GM19468 (cell line): ENCODE measurements around the gene CCDC24.

Experiments
- ATAC-seq: cut with Tn5 transposase; IDR thresholded peaks from one replicate; pipeline ENCODE4 v1.9.1; 2021; ENCODE audit warnings: mild to moderate bottlenecking, moderate library complexity, moderate number of reproducible peaks; ENCODE audit not compliant: unreplicated experiment; ENCODE audit errors: extremely low read depth

The CCDC24 gene

DNA sequence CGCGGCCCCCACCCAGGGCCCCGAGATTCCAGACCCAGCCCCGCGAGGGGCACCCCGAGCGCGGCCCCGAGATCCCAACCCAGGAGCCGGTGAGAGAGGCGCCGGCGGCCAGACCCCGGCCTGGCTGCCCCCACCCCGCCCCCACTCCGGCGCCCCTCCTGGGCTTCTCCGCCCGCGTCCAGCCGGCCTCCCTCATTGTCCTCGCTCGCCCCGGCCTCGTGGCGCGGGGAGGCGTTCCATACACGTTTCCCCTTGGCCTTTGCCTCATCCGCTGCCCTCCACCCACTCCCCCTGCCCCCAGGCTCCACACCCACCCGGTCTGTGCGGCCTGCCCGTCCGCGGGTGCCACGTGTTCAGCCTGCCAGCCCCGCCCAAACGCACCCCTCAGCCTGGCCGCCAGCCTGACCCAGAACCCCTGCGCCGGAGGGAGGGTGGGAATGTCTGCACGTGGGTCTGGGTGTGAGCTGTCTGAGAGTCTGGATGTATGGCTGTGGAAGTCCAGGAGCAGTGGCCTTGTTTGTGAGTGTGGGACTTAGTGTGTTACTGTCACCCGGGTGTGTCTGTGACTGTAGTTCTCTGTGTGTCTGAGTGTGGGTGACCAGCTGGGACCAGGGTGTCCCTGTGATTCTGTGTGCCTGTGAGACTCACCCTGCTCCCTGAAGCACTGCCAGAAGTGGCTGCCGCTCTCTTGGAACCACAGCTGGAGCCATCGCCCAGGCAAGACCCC lies 11.7 kb upstream of the CCDC24 start:
- ATAC-seq: no peak

DNA sequence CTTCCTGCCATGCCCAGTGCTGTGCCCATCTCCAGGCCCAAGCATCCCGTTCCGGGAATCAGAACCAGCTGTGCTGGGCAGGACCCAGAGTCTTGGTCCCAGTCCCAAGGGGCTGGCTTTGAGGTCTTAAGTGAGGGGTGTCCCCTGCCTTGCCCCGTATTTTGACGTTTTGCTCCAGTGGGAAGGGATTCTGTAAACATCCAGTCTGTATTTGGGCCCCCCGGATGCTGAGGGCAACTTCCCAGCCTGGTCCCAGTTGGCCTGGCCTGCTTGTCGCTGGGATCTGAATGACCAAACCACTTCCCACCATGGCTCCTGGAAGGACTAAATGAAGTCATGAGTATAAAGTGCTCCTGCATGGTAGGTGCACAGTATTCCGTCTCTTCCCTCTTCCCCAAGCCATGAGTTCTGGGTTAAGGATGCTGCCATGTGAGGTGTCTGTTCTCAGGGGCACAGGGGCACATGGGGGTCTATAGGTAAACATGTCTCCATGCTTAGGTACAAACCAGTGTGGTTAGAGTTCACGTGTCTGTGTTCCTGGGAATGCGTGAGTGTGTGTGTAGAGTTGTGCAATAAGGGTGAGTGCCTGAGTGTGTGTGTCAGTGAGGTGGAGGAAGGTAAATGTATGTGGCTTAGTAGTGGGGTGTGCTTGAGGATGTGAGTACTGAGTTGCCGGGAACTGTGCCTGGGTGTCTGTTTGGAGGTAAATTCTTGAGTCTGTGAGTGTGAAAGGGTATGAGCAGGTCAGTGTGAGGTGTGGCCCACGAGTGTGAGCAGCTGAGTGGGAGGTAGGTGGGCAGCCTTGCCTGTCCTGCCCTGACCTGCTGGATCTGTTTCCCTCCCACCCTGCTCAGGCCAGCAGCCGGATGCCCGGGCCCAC lies 10.9 kb upstream of the CCDC24 start:
- no peak for ATAC-seq

DNA sequence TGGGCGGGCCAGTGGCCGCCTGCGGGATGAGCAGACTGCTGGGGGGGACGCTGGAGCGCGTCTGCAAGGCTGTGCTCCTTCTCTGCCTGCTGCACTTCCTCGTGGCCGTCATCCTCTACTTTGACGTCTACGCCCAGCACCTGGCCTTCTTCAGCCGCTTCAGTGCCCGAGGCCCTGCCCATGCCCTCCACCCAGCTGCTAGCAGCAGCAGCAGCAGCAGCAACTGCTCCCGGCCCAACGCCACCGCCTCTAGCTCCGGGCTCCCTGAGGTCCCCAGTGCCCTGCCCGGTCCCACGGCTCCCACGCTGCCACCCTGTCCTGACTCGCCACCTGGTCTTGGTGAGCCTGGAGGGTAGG lies 10.3 kb upstream of the CCDC24 start:
- no peak for ATAC-seq

DNA sequence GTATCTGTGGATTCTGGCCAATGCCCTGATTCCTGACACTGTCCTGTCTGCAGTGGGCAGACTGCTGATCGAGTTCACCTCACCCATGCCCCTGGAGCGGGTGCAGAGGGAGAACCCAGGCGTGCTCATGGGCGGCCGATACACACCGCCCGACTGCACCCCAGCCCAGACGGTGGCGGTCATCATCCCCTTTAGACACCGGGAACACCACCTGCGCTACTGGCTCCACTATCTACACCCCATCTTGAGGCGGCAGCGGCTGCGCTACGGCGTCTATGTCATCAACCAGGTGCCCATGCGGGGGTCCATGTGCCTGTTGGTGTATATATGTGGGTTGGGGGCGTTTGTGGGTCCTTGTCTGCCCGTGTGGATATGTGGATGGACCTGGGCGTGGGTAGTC lies 9.8 kb upstream of the CCDC24 start:
- ATAC-seq: no peak

DNA sequence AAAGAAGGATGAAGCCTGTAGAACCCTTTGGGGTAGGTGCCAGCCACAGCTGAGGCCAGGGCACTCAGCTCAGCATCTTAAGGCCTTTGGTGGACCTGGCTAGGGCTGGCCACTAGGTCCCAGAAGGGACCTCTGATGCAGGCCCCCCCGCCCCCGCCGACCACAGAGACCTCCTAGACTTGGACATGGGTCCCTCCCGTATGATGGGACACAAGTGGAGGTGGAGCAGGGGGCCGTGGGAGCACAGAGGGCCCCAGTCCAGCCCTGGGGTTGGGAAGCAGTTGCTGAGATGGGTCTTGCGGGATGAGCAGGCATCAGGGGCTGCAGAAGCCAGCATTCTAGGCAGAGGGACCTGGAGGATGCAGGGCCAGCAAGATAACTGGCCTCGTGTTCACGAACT lies 9.2 kb upstream of the CCDC24 start:
- ATAC-seq: no peak

DNA sequence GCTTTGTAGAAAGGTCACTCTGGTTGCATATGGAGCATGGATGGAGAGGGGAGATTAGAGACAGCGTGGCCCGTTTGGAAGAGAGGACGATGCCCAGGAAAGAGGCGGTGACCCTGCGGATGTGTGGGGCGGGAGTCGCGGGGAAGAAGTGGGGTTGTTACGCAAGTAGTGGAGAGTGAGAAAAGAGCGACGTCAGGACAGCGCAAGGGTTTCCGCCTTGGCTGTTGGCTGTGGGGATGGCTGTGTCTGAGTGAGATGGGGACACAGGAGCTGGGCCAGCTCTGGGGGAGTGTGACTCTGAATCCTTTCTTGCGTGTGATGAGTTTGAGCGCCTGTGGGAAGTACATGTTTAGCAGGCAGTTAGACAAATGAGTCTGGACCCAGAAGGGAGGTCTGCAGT lies 8.6 kb upstream of the CCDC24 start:
- no peak for ATAC-seq

DNA sequence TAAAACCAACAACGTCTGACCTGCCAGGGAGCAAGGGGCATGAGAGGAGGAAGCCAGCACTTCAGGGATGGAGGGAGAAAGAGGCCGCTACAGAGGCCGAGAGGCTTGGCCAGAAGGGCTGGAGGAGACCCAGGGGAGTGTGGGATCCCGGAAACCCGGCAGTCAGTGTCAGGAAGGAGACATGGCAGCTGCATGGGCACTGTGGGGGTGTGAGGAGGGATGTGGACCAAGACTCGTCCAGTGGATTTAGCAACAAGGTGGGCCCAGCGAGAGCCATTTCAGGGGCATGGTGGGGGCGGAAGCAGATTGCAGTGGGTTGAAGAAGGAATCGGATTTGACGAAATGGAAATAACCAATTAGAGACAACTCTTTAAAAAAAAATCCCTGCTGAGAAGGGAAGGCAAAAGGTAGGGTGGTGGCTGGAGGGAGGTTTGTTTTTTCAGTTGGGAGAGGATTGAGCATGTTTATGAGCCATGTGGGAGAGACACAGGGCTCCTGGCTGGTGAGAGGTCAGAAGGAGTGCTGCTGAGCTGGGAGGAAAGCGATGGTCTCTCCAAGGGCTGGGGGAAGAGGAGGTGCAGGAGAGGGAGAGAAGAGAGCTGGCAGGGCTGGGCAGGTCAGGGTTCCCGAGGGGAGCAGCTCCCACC lies 8.0 kb upstream of the CCDC24 start:
- ATAC-seq: no peak

DNA sequence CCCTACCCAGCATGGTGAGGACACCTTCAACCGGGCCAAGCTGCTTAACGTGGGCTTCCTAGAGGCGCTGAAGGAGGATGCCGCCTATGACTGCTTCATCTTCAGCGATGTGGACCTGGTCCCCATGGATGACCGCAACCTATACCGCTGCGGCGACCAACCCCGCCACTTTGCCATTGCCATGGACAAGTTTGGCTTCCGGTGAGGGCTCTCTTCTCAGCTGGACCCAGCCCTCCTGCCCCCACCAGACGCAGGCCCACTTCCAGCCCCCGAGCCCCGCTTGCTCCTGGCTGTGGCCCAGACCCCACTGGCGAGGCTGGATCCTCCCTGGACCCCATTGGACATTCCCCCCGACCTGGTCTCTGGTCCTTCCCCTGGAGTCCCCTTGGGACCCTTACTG lies 6.5 kb upstream of the CCDC24 start:
- no peak for ATAC-seq

DNA sequence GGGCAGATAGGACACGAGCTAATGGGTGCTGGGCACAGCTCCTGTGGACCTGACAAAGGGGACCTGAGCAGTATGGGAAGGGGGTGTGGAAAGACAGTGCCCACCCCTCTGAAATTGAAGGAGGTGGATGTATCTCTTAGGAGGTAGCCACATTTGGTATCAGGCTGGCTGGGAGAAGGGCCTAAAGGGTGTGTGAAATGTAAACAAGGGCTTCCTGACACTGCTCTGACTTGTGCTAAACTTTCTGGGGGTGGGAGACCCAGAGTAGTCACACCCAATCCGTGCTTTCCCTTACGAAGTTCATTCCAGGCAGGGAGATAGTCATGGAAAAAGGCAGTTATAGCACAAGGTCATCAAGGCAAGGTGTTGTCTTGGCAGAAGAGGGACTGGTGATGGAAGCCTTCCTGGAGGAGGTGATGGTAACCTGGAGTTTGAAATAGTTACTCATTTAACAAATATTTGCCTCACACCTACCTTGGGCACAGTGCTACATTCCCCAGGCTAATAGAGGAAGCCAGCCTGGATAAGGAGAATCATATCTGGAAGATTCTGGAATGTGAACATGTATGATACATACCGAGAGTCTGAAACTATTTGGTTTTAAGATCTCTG lies 5.3 kb upstream of the CCDC24 start:
- ATAC-seq: no peak

DNA sequence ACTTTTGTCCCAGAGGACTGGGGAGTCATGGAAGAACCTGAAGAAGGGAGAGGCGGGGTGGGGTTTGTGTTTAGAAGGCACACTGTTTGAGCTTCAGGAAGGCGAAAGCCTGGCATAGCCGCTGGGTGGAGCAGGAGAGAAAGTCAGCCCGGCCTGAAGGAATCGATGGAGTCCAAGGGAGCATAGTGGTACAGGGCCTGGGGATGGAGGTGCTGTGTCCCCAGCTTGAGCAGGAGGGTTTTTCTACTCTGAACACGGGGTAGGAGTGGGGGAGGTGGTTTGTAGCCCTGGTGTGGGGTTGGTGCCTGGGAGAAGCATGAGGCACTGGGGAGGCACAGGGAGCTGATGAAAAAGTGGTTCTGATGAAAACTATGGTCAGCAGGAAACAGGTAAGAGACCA lies 4.7 kb upstream of the CCDC24 start:
- ATAC-seq: no peak

DNA sequence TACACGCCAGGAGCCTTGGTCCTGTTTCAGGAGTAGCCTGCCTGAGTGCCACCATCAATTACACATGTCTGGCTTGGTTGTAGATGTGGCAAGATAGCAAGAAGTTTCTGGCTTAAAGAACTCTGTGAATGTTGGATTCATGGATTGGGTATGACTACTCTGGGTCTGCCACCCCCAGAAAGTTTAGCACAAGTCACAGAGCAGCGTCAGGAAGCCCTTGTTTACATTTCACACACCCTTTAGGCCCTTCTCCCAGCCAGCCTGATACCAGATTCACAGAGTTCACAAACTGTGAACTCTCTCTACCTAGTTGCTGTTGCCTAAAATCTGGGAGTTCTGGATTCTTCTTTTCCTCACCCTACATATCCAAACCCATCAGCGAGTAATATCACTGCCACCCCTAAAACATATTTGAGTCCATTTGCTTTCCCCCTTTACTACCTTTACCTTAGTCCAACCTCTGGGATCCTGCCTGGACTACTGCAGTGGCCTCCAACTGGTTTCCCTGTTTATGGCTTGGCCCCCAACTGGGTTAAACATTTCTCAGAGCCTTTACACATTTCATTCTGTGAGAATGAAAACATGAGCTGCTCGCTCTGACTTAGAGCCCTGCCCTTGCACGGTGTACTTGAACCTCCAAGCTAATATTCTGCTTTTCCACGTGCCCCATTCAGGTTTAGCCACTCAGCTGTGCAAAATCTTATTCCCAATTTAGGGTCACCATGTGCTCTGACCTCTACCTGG lies 4.1 kb upstream of the CCDC24 start:
- ATAC-seq: no peak

DNA sequence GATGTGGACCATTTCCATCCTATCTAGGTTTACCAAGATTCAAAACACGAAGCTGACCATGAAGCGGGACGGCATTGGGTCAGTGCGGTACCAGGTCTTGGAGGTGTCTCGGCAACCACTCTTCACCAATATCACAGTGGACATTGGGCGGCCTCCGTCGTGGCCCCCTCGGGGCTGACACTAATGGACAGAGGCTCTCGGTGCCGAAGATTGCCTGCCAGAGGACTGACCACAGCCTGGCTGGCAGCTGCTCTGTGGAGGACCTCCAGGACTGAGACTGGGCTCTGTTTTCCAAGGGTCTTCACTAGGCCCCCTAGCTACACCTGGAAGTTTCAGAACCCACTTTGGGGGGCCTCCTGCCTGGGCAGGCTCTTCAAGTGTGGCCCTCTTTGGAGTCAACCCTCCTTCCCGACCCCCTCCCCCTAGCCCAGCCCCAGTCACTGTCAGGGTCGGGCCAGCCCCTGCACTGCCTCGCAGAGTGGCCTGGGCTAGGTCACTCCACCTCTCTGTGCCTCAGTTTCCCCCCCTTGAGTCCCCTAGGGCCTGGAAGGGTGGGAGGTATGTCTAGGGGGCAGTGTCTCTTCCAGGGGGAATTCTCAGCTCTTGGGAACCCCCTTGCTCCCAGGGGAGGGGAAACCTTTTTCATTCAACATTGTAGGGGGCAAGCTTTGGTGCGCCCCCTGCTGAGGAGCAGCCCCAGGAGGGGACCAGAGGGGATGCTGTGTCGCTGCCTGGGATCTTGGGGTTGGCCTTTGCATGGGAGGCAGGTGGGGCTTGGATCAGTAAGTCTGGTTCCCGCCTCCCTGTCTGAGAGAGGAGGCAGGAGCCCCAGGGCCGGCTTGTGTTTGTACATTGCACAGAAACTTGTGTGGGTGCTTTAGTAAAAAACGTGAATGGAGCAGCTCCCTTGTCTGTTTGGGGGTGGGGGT lies 864 bp upstream of the CCDC24 start:
- ATAC-seq: no peak

DNA sequence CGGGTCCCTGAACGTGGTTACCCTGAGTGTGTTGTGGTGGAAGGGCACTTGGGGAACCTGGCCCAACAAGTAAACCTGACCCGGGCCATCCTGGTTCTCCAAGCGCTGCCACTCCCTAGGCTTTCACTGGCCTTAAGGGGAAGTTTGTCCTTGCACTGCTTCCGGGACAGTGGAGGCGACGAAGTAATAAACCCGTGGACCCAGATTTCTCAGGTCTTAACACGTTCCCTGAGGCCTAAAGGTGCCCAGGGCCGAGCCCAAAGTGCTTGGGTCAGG lies 261 bp upstream of the CCDC24 start:
- no peak for ATAC-seq

DNA sequence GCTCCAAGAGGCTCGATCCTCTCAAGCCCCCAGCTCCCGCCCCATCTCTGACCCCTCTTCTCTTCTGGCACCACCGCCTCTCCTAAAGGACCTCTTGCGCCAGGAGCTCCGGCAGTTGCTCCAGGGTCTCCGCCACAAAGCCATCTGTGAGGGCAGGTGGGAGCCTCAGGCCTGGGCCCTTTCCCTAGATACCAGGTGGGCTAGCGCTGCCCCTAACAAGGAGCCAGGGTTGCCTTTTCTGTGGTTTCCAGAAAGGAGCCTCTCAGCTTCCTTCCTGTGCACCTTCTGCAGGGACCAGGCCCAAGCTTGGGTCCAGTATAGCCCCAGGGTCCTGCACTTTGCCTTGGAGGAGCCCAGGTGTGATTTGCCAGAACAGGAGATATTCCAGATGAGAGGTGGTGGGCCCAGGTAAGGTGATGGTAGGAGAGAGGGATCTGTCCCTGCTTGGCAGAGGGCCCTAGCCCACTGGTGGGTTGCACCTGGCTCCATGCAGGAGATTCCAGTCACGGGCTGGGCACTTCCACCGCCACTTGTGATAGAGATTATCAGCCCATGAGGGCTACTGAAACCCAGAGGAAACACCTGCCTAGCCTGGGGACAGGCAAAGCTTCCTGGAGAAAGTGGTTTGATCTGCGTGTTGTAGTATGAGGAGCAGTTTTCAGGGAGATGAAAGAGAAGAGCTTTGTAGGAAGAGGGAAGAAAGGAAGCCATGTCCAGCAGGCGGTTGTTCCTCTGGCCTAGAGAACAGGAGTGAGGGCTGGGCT lies 1.0 kb downstream of the CCDC24 start:
- ATAC-seq: no peak

DNA sequence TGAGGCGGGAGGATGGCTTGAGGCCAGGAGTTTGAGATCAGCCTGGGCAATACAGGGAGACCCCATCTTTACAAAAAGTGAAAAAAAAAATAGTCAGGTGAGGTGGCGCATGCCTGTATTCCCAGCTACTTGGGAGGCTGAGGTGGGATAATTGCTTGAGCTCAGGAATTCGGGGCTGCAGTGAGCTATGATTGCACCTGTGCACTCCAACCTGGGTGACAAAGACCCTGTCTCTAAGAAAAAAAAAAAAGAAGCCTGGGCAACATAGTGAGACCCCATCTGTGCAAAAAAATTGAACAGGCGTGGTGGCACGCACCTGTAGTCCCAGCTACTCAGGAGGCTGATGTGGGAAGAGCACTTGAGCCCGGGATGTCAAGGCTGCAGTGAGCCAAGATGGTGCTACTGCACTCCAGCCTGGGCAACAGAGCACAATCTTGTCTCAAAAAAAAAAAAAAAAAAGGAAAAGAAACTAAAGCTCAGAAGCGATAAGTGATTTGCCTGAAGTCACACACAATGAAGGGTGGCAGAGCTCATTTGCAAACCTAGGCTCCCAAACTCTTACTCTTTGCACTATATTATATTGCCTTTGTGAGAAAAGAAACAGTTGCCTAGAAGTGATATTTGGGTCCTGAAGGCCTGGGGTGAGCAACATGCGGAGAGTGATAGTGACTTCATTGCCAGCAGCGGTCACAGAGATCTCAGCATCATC lies 2.0 kb downstream of the CCDC24 start:
- no peak for ATAC-seq

DNA sequence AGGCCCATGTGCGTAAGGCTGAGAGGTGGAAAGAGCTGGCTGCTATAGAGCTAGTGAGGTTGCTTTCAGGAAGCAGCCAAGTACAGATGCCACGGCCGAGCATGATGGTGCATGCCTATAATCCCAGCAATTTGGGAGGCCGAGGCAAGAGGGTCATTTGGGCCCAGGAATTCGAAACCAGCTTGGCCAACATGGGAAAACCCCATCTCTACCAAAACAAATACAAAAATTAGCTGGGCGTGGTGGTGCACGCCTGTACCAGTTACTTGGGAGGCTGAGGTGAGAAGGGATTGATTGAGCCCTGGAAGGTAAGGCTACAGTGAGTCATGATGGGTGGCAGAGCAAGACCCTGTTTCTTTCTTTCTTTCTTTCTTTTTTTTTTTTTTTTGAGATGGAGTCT lies 2.7 kb downstream of the CCDC24 start:
- ATAC-seq: no peak

DNA sequence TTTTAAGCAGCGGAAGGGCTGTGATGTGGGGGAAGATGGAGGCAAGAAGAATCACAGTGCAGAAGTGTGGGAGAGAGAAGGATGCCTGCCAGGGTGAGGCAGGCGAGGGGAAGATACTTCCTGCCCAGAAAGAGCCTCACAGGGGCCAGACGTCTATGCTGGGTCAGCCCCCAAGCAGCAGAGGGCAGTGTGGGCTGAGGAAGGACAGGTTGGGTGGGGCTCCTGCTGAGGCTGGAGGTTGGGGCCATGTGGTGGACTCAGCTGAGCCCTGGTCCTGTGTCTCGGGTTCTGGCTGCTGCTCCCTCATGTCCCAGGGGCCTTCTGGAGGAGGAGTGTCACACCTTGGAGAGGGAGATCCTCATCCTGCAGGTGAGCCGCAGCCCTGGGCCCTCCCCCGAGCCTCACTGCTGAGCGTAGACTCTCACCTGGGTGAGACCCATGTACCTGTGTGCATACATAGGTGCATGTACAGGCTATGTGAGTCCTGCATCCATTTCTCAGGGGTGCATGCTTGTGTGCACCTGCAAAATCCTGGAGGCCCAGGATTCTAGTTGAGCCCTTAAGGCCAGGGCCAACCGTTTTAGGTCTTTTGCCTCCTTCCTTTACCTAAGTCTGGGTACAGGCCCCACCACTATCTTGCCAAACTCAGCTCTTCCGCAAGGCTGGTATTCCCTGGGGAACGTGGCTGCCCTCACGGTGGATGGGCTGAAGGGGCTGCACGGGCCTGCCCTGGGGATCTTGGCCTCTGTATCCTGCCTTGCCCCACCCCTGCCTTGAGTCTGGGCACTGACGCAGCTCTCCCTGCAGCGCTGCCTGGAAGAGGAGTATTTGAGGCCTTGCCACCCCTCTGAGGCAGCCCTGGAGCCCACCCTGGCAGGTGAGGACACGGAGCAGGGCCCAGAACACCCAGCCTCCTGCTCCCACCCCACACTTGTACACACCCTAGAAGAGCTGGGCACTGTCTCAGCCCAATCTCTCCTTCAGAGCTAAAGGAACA lies 3.7 kb downstream of the CCDC24 start:
- ATAC-seq: no peak
